NOMO-1 treated with dmso at 0.1 percent for 144 hours (cell line): Measurements from ENCODE around the gene MRPL33.

Experiments
- DNase-seq: peaks from one replicate; lab custom pipeline; 2025; ENCODE audit not compliant: unreplicated experiment; lab: John Stamatoyannopoulos, UW

MRPL33 gene

DNA sequence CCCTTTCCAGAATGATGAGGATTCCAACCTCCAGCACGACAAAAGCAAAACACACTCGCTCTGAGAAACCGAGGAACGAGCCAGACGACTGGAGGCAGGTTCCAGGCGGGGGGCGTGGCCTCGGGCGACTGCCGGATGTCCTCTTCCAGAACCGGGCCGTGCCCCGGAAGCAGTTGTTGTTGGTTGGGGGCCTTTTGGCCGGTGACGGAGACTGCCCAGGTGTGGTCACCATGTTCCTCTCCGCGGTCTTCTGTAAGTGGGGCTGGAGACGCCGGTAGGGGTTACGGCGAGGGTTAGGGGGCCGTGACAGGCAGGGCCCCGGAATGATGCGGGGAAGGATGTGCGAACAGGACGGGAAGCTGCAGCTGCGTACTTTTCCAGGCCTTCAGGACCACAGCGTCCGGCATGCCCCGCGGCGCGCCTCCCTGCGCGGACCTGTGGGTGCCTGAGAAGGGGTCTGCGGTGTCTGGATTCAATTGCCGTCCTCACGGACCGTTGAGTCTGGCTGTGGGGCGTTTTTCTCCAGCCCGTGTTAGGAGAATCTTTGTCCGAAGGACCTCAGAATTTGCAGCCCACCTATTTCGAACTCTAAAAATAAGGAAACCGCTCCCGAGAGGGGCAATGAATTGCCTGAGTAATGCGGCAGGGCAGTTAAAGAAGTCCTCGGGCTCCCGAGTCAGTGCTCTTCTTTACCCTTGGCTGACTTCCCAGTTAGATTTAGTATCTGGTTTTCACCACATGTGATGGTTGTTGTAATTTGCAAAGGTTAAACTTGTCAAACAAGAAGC lies at the start of gene MRPL33:
MRPL33 (plus strand) TSS at position 172 of the 788 bp plus-strand sequence; CDS start at position 231, 59 bp downstream.
- DNase-seq, result peak; percentile 91

DNA sequence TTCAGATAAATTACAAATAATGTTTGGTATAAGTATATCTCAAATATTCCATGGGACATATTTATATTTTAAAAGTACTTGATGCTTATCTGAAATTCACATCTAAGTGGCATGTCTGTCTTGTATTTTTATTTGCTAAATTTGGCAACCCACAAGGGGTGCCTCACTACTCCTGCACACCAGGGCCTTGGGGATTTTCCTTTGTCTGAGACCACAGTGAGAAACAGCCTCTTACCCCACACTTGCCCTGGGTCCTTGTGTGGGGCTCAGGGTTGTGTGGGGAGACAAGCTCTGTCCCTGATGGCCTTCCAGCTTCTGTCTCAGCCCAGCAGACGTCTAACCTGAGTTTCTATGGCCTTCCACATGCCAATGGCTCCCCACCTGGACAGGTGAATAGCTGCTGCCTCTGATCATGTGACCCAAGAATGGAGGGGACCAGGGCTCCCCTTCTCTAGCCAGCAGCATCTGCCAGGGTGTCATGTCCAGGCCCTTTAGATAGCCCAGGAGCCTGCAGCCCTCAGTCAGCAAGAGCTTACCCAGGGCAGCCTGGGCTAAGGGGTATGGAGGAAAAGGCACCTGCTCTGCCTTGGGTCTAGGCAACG lies 49.5 kb upstream of the MRPL33 start:
- no peak for DNase-seq

GRCh38 chr2:27723372-27724144 lies 48.0 kb upstream of the MRPL33 start:
- DNase-seq, result no peak

DNA sequence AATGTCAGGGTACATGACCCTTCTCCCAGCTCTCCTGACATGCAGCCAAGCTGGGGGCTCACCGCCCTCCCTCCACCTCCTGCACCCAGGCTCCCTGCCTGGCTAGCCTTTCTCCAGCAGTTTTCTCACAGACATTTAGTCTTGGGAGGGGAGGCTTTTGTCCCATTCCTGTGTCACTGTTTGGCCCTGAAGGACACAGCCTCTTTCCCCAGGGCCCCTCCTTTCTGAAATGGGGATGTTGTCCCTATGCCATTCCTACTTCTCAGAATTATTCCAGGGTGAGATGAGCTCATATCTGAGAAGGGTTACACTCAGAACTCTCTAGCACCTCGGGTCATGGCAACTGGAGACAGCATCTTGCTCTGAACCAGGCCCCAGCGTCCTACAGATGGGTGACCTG lies 47.3 kb upstream of the MRPL33 start:
- DNase-seq, result no peak

DNA sequence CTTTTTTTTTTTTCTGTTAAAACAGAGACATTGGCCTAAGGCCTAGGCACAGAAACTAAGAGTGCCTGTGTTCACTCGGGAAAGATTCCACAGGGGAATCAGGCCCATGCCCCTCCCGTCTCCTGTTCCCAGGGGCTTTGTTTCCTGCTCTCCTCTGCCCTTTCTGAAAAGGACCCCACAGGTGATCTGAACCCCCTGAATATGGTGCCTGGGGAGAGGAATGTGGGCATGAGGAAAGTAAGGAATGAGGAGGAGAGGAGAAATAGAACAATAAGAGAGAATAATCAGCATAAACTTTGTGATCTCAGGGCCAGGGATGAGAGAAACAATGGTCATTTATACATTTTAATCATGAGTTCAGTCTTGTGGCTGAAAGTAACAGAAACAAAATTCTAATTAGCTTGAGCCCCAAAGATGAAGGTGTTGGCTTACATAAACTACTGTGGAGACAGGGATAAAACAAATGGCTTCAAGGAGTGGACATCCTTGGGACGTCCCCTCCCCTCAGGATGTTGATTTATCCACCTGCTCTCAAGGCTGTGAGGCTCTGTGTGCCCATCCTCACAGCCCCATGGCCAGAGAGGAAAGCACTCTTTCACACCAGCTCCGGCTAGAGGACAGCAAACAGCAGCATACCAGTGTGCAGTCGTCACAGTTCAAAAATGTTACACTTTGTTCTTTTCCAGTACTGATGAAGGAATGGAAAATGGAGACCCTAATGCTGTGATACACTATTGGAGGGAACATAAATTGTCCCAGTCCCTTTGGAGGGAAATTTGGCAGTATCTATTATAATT lies 46.4 kb upstream of the MRPL33 start:
- no peak for DNase-seq

DNA sequence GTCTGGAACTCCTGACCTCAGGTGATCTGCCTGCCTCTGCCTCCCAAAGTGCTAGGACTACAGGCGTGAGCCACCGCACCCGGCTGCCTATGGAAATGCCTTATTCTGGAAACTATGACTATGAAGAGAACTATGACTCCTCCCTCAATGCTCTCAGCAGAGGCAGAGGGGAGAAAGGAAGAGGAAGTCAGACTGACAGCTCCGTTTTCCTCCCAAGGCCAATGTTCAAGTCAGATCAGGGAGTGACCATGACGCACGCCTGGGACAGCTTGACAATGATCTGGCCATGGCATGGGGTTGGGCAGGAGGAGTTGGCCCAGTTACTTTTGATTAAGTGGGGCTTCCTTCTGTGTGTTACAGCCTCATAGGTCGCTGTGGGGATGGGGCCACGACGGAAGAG lies 44.3 kb upstream of the MRPL33 start:
- no peak for DNase-seq

DNA sequence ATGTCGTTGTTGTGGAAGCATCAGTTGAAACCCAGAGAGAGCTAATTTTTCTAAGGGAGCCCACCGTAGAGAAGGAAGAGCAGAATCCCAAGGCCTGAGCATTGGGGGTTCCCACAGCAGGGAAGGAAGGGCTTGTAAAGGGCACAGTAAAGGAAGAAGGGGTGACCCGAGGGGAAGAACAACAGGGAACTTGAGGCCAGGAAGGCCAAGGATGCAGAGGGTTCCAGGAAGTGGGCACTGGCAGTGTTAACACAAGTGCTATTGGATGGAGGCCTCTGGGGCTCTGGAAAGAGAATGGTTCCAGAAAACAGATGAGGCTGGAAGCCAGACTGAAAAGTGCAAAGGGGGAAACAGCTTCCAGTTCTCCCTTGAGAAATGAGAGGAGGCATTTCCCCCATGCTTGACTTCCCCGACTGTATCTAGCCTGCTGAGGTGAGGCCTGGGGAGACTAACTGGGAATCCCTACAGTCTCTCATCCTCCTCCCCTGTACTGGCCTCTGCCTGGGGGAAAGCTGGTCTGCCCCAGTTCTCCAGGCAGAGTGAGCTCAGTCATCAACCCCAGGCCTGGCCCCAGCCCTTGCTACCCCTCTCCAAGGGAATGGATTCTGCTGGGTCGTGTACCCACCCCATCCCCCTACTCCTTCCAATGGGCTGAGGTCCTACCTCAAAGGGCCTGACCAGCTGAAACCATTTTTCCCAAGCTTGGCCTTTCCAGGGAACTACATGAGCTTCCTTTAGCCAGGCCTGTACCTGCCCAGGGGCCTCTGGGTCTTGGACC lies 43.2 kb upstream of the MRPL33 start:
- no peak for DNase-seq

DNA sequence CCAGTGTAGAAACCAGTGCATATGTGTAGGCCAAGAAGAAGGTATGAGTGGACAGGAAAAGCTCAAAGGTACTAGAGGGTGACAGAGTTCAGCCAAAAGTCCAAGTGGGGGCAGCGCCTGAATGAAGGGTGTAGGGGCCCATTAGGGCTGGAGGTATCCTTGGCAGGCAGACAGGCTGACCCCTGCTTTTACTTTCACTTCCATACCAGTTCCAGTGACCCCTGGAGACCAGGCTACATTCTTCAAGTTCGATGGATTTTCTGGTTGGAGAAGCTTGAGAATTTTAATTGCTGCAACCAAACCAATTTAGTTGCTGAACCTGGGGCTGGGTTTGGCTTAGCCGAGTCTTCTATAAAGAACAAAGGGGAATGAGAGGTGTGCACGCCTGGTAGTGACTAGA lies 42.3 kb upstream of the MRPL33 start:
- DNase-seq, result no peak

DNA sequence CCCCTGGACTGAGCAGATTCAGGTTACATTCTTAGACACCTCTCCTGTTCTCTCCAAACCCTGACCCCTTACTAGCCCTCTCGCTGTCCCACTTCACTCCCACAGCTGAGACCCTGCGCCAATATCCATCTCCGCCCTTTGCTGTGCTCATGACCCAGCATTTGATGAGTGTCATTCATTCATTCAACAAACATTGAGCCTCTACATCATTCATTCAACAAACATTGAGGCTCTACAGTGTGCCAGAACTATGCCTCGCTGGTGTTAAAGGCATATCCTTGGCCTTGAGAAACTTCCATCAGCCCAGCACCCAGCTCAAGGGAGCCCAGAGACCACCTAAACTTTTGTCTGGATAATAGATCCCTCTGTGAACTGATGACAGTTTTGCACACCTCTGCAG lies 41.9 kb upstream of the MRPL33 start:
- DNase-seq, result no peak

GRCh38 chr2:27730261-27730662 lies 41.3 kb upstream of the MRPL33 start:
- DNase-seq, result no peak

DNA sequence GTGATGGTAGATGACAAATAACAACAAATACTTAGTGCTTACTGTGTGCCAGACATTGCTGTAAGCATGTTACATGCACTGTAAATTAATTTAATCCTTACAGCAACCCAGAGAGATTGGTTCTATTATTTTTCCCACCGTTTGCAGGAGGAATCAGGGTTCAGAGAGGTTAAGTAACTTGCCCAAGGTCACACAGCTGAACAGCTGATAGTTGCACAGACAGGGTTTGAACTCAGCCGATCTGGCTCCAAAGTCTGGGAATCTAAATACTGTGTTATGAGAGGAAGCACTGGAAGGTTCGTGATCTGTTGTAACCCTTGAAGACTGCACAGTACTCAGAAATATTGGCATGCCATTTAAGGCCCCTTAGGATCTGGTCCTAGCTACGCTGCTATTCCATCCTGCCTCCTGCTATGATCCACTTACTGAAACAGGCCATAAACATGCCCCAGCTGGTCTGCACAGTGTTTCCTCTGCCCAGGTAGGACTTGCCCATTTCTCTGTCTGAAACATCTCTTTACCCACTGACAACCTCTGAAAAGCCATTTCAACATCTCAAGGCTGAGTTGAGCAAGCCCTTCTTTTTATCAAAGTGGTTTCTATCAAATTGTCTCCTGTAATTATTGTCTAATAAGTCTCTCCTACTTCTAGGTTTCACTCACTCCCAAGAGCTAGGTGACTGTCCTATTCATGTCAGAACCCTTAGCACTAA lies 40.4 kb upstream of the MRPL33 start:
- DNase-seq, result no peak

DNA sequence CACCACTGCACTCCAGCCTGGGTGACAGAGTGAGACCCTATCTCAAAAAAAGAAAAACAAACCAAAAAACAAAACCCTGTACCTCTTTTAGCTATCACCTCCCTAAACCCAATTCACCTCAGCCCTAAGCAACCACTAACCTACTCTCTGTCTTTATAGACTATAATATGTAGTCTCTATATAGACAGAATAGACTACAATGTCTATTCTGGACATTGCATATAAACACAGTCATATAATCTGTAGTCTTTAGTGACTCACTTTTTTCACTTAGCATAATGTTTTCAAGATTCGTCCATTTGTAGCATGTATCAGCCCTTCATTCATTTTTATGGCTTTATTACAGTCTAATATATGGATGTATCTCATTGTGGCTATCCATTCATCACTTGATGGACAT lies 37.2 kb upstream of the MRPL33 start:
- no peak for DNase-seq

- no peak for DNase-seq
Observed at GRCh38 chr2:27735263-27735904, 36.1 kb upstream of the MRPL33 start.

- no peak for DNase-seq
Observed at GRCh38 chr2:27736031-27736889, 35.3 kb upstream of the MRPL33 start.

- DNase-seq, result no peak
Observed at GRCh38 chr2:27736890-27737204, 34.7 kb upstream of the MRPL33 start.

DNA sequence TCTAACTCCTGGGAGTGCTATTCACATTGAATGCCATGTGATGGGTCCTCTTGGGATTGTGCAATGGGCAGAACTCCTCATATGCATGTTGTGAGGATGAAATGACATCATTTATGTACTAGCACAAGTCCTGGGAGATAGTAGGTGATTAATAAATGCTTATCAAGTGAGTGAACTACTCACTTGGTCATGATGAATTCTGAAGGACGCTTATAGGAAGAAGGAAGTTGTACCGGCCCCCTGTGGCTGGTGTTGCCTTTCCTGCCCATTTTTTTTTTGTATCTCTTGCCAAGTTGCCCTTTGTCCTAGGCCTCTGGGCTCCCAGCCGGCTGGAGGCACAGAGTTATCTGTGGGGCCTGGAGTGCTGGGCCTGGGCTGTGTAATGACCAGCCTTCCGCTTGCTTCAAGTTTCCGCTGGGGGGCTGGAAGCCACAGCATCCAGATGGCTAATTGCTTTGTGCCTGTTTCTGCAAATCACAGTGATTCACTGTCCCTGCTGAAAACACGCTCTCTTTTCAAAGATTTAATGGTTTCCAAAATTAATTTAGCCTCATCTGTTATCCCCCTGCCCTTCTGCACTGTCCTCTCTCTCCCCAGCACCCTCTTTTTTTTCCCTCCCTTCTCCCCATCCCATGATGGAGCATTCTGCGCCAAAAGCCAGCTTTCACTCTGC lies 33.7 kb upstream of the MRPL33 start:
- no peak for DNase-seq

- DNase-seq, result no peak
Observed at GRCh38 chr2:27738349-27739057, 33.0 kb upstream of the MRPL33 start.

- no peak for DNase-seq
Observed at GRCh38 chr2:27739058-27739373, 32.5 kb upstream of the MRPL33 start.
